T-cell (primary cell): ENCODE data around the gene TNK1. TPM values are rescaled to one million over a fixed set of nuclear protein-coding genes. Genes with fewer than 3 reads are reported as not detected.
"Not testable (repeated sequence)": the region's sequence is repeated elsewhere in the genome, so short reads cannot be mapped to it uniquely, and the experiment has no call there.

Source experiments
- ATAC-seq, 4 experiments: fragments of 200-7000 bp in 3 of 4; fragments of 150-1000 bp in 1 of 4; cut with Tn5 transposase; replicated peaks in 1 of 4; 1 replicate in 3 of 4; 2 replicates in 1 of 4; pipeline ENCODE4 v1.10.0; 2021; ENCODE audit warnings: moderate library complexity in 3 of 4, mild to moderate bottlenecking in 2 of 4, moderate number of reproducible peaks in 1 of 4
- CTCF ChIA-PET, 2 donors: fragments of 300-600 bp; sonication (Branson Sonifier 250); formaldehyde crosslinking; loops; one replicate each; lab custom pipeline; 2022; ENCODE audit warnings: antibody characterized with exemption in 2 of 2; lab: Charles Lee
- POLR2A ChIA-PET, 2 donors: fragments of 300-600 bp; sonication (Branson Sonifier 250); formaldehyde crosslinking; loops; one replicate each; lab custom pipeline; 2022; ENCODE audit warnings: antibody characterized with exemption in 2 of 2; lab: Charles Lee
- DNase-seq, 35 experiments: peaks; one replicate each; pipeline versions ENCODE4 v3.0.0 to v3.0.0-alpha.2; 2013 to 2023
- H3K27ac ChIP-seq: one replicate; pipeline ENCODE4 v1.5.1; 2013; ENCODE audit warnings: low read length
- H3K27me3 ChIP-seq, 2 experiments: replicated peaks in 1 of 2; 1 replicate in 1 of 2; 2 replicates in 1 of 2; pipeline versions ENCODE4 v1.6.1 to v1.7.0; 2013; ENCODE audit warnings: low read length in 1 of 2, mixed read lengths in 1 of 2; ENCODE audit not compliant: control insufficient read depth in 2 of 2, insufficient read depth in 2 of 2; ENCODE audit errors: extremely low read depth in 1 of 2
- H3K36me3 ChIP-seq, 2 donors: 1 replicate in 1 of 2; 2 replicates in 1 of 2; pipeline versions ENCODE4 v1.6.1 to v1.7.0; 2013; ENCODE audit warnings: low read length in 1 of 2; ENCODE audit not compliant: control insufficient read depth in 2 of 2, insufficient read depth in 1 of 2; ENCODE audit errors: extremely low read depth in 1 of 2
- H3K4me1 ChIP-seq, 2 experiments: 1 replicate in 1 of 2; 2 replicates in 1 of 2; pipeline versions ENCODE4 v1.6.1 to v1.7.0; 2013; ENCODE audit warnings: low read length in 2 of 2, mixed read lengths in 1 of 2; ENCODE audit not compliant: insufficient read depth in 2 of 2, control insufficient read depth in 1 of 2; ENCODE audit errors: extremely low read depth in 1 of 2
- H3K4me3 ChIP-seq, 2 donors: 1 replicate in 1 of 2; 2 replicates in 1 of 2; pipeline versions ENCODE4 v1.5.1 to v1.7.0; 2013; ENCODE audit warnings: mild to moderate bottlenecking in 2 of 2, low read length in 1 of 2, moderate library complexity in 1 of 2; ENCODE audit not compliant: control insufficient read depth in 1 of 2; ENCODE audit errors: extremely low read depth in 1 of 2
- H3K9me3 ChIP-seq: 2 replicates; pipeline ENCODE4 v1.7.0; 2013
- H3K27ac Mint-ChIP-seq, 2 donors: one replicate each; pipeline ENCODE4 v1.8.0; 2020 to 2021; ENCODE audit warnings: mild to moderate bottlenecking in 2 of 2, mixed read lengths in 2 of 2
- H3K27me3 Mint-ChIP-seq, 2 donors: one replicate each; pipeline ENCODE4 v1.8.0; 2021 to 2022; ENCODE audit warnings: mixed read lengths in 2 of 2
- H3K36me3 Mint-ChIP-seq: one replicate; pipeline ENCODE4 v1.8.0; 2021; ENCODE audit warnings: mixed read lengths
- H3K4me1 Mint-ChIP-seq, 3 donors: one replicate each; pipeline ENCODE4 v1.8.0; 2020 to 2022; ENCODE audit warnings: mixed read lengths in 3 of 3, mild to moderate bottlenecking in 1 of 3
- H3K4me3 Mint-ChIP-seq, 3 donors: one replicate each; pipeline ENCODE4 v1.8.0; 2020 to 2022; ENCODE audit warnings: mild to moderate bottlenecking in 3 of 3, mixed read lengths in 3 of 3, moderate library complexity in 3 of 3
- H3K9me3 Mint-ChIP-seq, 3 donors: one replicate each; pipeline ENCODE4 v1.8.0; 2020 to 2022; ENCODE audit warnings: mixed read lengths in 3 of 3
- WGBS: methylation state at CpG from one replicate; pipeline ENCODE4 v1.1.5; 2013; ENCODE audit warnings: missing lambda C conversion rate; ENCODE audit not compliant: insufficient coverage; 5-methylcytosine and 5-hydroxymethylcytosine counted together
- total RNA-seq, 35 experiments: library from RNA in 6 of 35; stranded (reverse) in 6 of 35; fragments of 120-200 nt in 1 of 35; gene quantifications; one replicate each; pipeline versions ENCODE4 v1.2.1 to v1.2.4 and lab custom pipeline; 2013 to 2026

The TNK1 gene
- total RNA-seq, 5 donors from 2014 or later (not counting 1 experiment from before 2014, with no cell fraction given) = 5.7 to 18.3 (median 16.0) TPM

GRCh38 chr17:7367918-7368598 lies 12.8 kb upstream of the TNK1 start:
- Mint-ChIP-seq H3K36me3 (no peaks in the 10 kb centered on the region), H3K9me3 (no peaks in the 10 kb centered on the region), H3K4me3 (no peak overlapping the region), H3K4me1 (no peaks in the 10 kb centered on the region), H3K27me3 (peaks cover 0 to 4% of the 10 kb centered on the region in 2 donors), H3K27ac (no peak overlapping the region)
- no peak for ATAC-seq
- CTCF ChIA-PET = interaction anchor here (0.6 to 1.0 kb wide), 3 partner anchors 9 to 71 kb away, joined by 3 to 5 read pairs (median 3); partner anchors contain the start of gene SPEM2 (in 1 of the 2)
- POLR2A ChIA-PET = interaction anchor here in 1 of 2 donors (0.5 kb wide), 1 partner anchor 252 kb away, joined by 4 read pairs; no protein-coding TSS in a partner anchor
- WGBS = no CpG with 5 or more reads among the region's 13 CpGs
- Histone ChIP-seq H3K4me1 (no peaks in the 10 kb centered on the region), H3K36me3 (no peaks in the 10 kb centered on the region), H3K9me3 (no peaks in the 10 kb centered on the region), H3K4me3 (no peak overlapping the region), H3K27ac (no peak overlapping the region), H3K27me3 (peaks cover 0 to 20% of the 10 kb centered on the region in 2 experiments)
- no peak for DNase-seq

DNA sequence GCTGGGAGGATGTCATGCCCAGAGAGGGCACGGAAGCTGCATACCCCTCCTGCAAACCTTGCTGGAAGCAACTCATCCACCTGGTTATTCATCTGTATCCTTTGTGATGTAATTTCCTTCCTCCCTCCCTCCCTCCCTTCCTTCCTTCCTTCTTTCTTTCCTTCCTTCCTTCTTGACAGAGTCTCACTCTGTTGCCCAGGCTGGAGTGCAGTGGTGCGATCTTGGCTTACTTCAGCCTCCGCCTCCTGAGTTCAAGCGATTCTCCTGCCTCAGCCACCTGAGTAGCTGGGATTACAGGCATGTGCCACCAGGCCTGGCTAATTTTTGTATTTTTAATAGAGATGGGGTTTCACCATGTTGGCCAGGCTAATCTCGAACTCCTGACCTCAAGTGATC lies 12.3 kb upstream of the TNK1 start:
- not testable (repeated sequence) for H3K4me1 ChIP-seq
- CTCF ChIA-PET = interaction anchor here in 1 of 2 donors (0.6 to 1.0 kb wide), 2 partner anchors 8 to 57 kb away, joined by 3 read pairs; partner anchors contain the start of gene SPEM2
- peaks cover 0 to 20% of the 10 kb centered on the region in 2 experiments for H3K27me3 ChIP-seq

DNA sequence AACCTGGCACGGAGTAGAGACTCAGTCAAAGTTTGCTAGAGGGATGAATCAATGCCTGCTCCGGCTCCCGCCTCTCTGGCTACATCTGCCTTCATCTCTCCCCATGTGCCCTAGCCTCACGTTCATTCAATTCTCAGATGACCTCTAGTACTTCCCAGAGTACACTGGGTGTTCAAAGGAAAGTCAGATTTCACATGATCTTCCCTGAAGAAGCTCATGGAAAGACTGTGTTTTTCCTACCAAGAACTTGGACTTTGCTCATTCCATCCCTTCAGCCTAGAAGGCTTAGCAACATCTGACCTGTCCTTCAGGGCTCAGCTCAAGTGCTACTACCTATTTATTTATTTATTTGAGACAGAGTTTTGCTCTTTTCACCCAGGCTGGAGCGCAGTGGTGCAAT lies 11.1 kb upstream of the TNK1 start:
- Histone ChIP-seq H3K36me3 (no peaks in the 10 kb centered on the region), H3K4me3 (no peak overlapping the region), H3K9me3 (no peaks in the 10 kb centered on the region), H3K27ac (no peak overlapping the region), H3K27me3 (peaks cover 0 to 20% of the 10 kb centered on the region in 2 experiments), H3K4me1 (no peaks in the 10 kb centered on the region)
- no peak for DNase-seq
- Mint-ChIP-seq H3K36me3 (no peaks in the 10 kb centered on the region), H3K4me3 (no peak overlapping the region), H3K27ac (no peak overlapping the region), H3K4me1 (no peaks in the 10 kb centered on the region), H3K27me3 (peaks cover 3 to 8% of the 10 kb centered on the region in 2 donors), H3K9me3 (no peaks in the 10 kb centered on the region)
- ChIA-PET CTCF (interaction anchor here in 1 of 2 donors (0.6 to 0.8 kb wide), 2 partner anchors 66 to 191 kb away, joined by 3 read pairs; no protein-coding TSS in a partner anchor), POLR2A (interaction anchor here in 1 of 2 donors (0.7 kb wide), 1 partner anchor 33 kb away, joined by 4 read pairs; the partner anchor contains the start of gene ACAP1)
- no peak for ATAC-seq
- 83% methylated on average over 3 of the region's 5 CpGs for WGBS

More for the DNA sequence above, 12.3 kb upstream of the TNK1 start:
- ATAC-seq, H3K4me3 Mint-ChIP-seq, H3K27me3 Mint-ChIP-seq, H3K4me1 Mint-ChIP-seq, H3K9me3 Mint-ChIP-seq, H3K36me3 Mint-ChIP-seq, H3K9me3 ChIP-seq, H3K27ac ChIP-seq, DNase-seq, H3K4me3 ChIP-seq, H3K27ac Mint-ChIP-seq, POLR2A ChIA-PET, H3K36me3 ChIP-seq: not testable (repeated sequence)
- 84% methylated on average over 3 of the region's 5 CpGs for WGBS

DNA sequence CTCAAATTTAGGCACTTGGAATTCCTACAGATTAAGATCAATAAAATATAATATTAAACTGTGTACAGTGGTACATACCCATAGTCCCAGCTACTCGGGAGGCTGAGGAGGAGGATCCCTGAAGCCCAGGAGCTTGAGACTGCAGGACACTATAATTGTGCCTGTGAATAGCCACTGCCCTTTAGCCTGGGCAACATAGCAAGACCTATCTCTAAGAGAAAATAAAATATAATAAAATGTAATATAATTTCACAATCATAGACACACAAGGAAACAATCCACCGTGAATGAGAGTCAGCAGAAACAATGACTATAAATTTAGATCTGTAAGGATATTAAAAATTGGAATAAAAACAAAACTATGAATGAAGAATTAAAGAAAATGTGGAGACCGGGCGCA lies 10.0 kb upstream of the TNK1 start:
- Histone ChIP-seq H3K36me3 (no peaks in the 10 kb centered on the region), H3K4me3 (no peak overlapping the region), H3K27ac (no peak overlapping the region), H3K9me3 (no peaks in the 10 kb centered on the region), H3K4me1 (no peaks in the 10 kb centered on the region), H3K27me3 (peaks cover 0 to 22% of the 10 kb centered on the region in 2 experiments)
- ChIA-PET POLR2A (no interaction called here), CTCF (no interaction called here)
- Mint-ChIP-seq H3K27me3 (peaks cover 3 to 8% of the 10 kb centered on the region in 2 donors), H3K4me1 (no peaks in the 10 kb centered on the region), H3K36me3 (no peaks in the 10 kb centered on the region), H3K27ac (no peak overlapping the region), H3K9me3 (no peaks in the 10 kb centered on the region), H3K4me3 (no peak overlapping the region)
- DNase-seq (no peak), ATAC-seq (no peak)
- WGBS = no CpG with 5 or more reads among the region's 4 CpGs

DNA sequence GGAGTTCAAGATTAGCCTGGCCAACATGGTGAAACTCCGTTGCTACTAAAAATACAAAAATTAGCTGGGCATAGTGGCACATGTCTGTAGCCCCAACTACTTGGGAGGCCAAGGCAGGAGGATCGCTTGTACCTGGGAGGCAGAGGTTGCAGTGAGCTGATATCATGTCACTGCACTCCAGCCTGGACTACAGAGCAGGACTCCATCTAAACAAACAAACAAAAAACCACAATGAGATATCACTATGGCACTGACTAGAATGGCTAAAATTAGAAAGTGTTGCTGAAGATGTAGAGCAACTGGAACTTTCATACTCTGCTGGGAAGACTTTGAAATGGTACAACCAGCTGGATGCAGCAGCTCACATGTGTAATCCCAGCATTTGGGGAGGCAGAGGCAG lies 6.5 kb upstream of the TNK1 start:
- WGBS = 71% methylated on average over 1 of the region's 2 CpGs
- H3K9me3 ChIP-seq = no peaks in the 10 kb centered on the region
- CTCF ChIA-PET = interaction anchor here in 1 of 2 donors (0.6 to 1.0 kb wide), 2 partner anchors 12 to 26 kb away, joined by 3 to 4 read pairs; no protein-coding TSS in a partner anchor
- H3K4me3 ChIP-seq = no peak overlapping the region
- POLR2A ChIA-PET = interaction anchor here (0.6 kb wide), 2 partner anchors 12 to 24 kb away, joined by 3 to 4 read pairs; no protein-coding TSS in a partner anchor
- Mint-ChIP-seq H3K27me3 (peaks cover 8 to 14% of the 10 kb centered on the region in 2 donors), H3K9me3 (peaks cover 0 to 4% (median 4%) of the 10 kb centered on the region in 3 donors), H3K4me1 (no peaks in the 10 kb centered on the region), H3K27ac (no peak overlapping the region), H3K36me3 (peaks cover 3% of the 10 kb centered on the region), H3K4me3 (no peak overlapping the region)
- ATAC-seq = no peak
- no peaks in the 10 kb centered on the region for H3K36me3 ChIP-seq
- H3K4me1 ChIP-seq = no peaks in the 10 kb centered on the region
- no peak overlapping the region for H3K27ac ChIP-seq
- no peak for DNase-seq
- peaks cover 0 to 27% of the 10 kb centered on the region in 2 experiments for H3K27me3 ChIP-seq

DNA sequence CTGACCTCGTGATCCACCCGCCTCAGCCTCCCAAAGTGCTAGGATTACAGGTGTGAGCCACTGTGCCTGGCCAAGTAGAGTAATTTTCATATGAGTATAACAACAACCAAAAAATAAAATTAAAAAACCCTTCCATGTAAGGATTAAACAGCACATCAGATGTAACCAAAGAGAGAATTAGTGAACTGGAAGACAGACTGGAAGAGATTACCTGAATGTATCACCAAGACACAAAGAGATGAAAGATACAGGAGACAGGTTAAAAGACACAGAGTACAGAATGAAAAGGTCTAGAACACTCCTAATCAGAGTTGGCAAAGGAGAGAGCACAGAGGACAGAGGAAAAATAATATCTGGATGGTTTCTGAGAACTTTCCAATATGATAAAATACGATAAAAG lies 1.8 kb upstream of the TNK1 start:
- no peak overlapping the region for H3K4me3 Mint-ChIP-seq
- no peak for DNase-seq
- H3K27ac ChIP-seq = no peak overlapping the region
- H3K36me3 Mint-ChIP-seq = peaks cover 3% of the 10 kb centered on the region
- H3K4me1 Mint-ChIP-seq = peaks cover 7 to 17% (median 9%) of the 10 kb centered on the region in 3 donors
- no peaks in the 10 kb centered on the region for H3K9me3 ChIP-seq
- H3K4me3 ChIP-seq = no peak overlapping the region
- peaks cover 0 to 5% (median 4%) of the 10 kb centered on the region in 3 donors for H3K9me3 Mint-ChIP-seq
- CTCF ChIA-PET = interaction anchor here in 1 of 2 donors (0.7 kb wide), 1 partner anchor 57 kb away, joined by 3 read pairs; no protein-coding TSS in a partner anchor
- H3K27ac Mint-ChIP-seq = no peak overlapping the region
- peaks cover 33 to 38% of the 10 kb centered on the region in 2 donors for H3K27me3 Mint-ChIP-seq
- no peak for ATAC-seq
- no CpG with 5 or more reads among the region's 3 CpGs for WGBS
- peaks cover 3 to 52% of the 10 kb centered on the region in 2 experiments for H3K27me3 ChIP-seq
- POLR2A ChIA-PET = no interaction called here
- no peaks in the 10 kb centered on the region for H3K36me3 ChIP-seq
- peaks cover 0 to 15% of the 10 kb centered on the region in 2 experiments for H3K4me1 ChIP-seq
